ENCODE results near the gene CLEC4A. TPM values are rescaled to one million over a fixed set of nuclear protein-coding genes. Genes with fewer than 3 reads are reported as not detected.
A peak's percentile ranks its signal among the peaks of the same experiment; 100 is the strongest.
"Not testable (repeated sequence)": the region's sequence is repeated elsewhere in the genome, so short reads cannot be mapped to it uniquely, and the experiment has no call there.

Gene CLEC4A
- total RNA-seq, 2 donors from 2014 or later: 1.8 to 3.5 TPM

GRCh38 chr12:8181271-8181670 is 57.9 kb downstream of the CLEC4A start:
- H3K27ac Mint-ChIP-seq: peak overlapping the region in 1 of 2 donors; percentile 85
- not testable (repeated sequence) for H3K9me3 Mint-ChIP-seq; H3K36me3 Mint-ChIP-seq; DNase-seq (ENCODE audit: low spot score in 2 of 2); ATAC-seq

- not testable (repeated sequence) for H3K27ac Mint-ChIP-seq; H3K36me3 Mint-ChIP-seq; H3K9me3 Mint-ChIP-seq; DNase-seq (ENCODE audit: low spot score in 2 of 2); ATAC-seq
Observed at GRCh38 chr12:8182923-8183322, 59.5 kb downstream of the CLEC4A start.

- not testable (repeated sequence) for H3K36me3 Mint-ChIP-seq; H3K9me3 Mint-ChIP-seq; DNase-seq (ENCODE audit: low spot score in 2 of 2); ATAC-seq; H3K27ac Mint-ChIP-seq
Observed at GRCh38 chr12:8183346-8183745, 59.9 kb downstream of the CLEC4A start.

GRCh38 chr12:8184206-8184605 is 60.8 kb downstream of the CLEC4A start:
- not testable (repeated sequence) for H3K36me3 Mint-ChIP-seq; ATAC-seq; H3K27ac Mint-ChIP-seq; DNase-seq (ENCODE audit: low spot score in 2 of 2); H3K9me3 Mint-ChIP-seq

- not testable (repeated sequence) for H3K27ac Mint-ChIP-seq; H3K9me3 Mint-ChIP-seq; DNase-seq (ENCODE audit: low spot score in 2 of 2); ATAC-seq; H3K36me3 Mint-ChIP-seq
Observed at GRCh38 chr12:8188088-8188487, 64.7 kb downstream of the CLEC4A start.

Other genes starting within 250 kb of the CLEC4A start
- gene SLC2A3, start 187.4 kb upstream of the CLEC4A start, total RNA-seq: 100 to 1,000 TPM; 207 to 521 TPM
- gene FOXJ2, start 90.9 kb upstream of the CLEC4A start, total RNA-seq: 10 to 100 TPM; 14.3 to 16.9 TPM
- gene C3AR1, start 57.3 kb upstream of the CLEC4A start, total RNA-seq: 1 to 10 TPM in 1 of 2 donors, under 1 TPM in 1; 0.54 to 3.1 TPM
- gene NECAP1, start 41.3 kb upstream of the CLEC4A start, total RNA-seq: 10 to 100 TPM; 23.2 to 43.8 TPM
- not detected for gene ZNF705A, start 33.4 kb downstream of the CLEC4A start, total RNA-seq
- under 1 TPM; 0.11 to 0.47 TPM for gene FAM90A1, start 104.0 kb downstream of the CLEC4A start, total RNA-seq

All from activated naive CD4-positive, alpha-beta T cell treated with anti-CD3 and anti-CD28 coated beads, Interleukin-2, amount 50 U/mL, for 72 hours (primary cell).